GM18870 (cell line): ENCODE results near the gene MRPS2.
"Not testable (repeated sequence)": the region's sequence is repeated elsewhere in the genome, so short reads cannot be mapped to it uniquely, and the experiment has no call there.

ENCODE experiments used
- ATAC-seq: cut with Tn5 transposase; IDR thresholded peaks from one replicate; pipeline ENCODE4 v1.9.1; 2021; ENCODE audit warnings: moderate library complexity; ENCODE audit not compliant: unreplicated experiment

Gene MRPS2

DNA sequence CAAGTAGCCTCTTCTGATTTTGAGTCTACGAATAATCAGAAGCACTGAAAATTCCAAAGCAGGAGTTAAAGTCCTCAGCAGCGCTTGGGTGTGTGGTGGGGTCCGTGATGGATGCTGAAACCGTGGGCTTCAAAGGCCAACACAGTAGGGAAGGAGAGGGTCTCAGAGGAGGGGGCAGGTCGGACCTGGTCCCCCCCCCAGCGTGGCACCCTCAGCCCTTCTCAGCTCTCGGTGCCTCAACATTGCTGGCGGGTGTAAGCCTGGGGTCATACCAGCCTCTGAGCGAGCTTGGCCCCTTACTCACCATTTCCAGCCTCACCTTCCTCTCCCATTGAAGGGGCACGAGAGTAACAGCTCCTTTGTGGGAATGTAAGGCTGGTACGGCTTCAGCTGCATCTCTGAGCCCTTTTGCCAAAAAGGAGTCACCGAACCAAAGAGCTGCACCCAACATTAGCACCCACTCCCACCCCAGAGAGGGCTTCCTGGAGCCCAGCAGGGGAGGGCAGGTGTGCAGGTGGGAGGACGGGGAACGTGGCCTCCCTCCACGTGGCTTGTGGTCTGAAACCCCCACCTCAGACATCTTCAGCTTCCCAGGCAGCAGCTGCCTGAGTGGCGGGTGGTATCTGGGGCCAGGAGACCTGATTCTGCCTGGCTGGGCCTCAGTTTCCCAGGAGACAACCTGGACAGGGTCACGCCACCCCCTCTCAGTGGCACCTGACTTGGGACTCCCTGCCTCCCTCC, 14.0 kb downstream of the MRPS2 start:
- ATAC-seq, result no peak

DNA sequence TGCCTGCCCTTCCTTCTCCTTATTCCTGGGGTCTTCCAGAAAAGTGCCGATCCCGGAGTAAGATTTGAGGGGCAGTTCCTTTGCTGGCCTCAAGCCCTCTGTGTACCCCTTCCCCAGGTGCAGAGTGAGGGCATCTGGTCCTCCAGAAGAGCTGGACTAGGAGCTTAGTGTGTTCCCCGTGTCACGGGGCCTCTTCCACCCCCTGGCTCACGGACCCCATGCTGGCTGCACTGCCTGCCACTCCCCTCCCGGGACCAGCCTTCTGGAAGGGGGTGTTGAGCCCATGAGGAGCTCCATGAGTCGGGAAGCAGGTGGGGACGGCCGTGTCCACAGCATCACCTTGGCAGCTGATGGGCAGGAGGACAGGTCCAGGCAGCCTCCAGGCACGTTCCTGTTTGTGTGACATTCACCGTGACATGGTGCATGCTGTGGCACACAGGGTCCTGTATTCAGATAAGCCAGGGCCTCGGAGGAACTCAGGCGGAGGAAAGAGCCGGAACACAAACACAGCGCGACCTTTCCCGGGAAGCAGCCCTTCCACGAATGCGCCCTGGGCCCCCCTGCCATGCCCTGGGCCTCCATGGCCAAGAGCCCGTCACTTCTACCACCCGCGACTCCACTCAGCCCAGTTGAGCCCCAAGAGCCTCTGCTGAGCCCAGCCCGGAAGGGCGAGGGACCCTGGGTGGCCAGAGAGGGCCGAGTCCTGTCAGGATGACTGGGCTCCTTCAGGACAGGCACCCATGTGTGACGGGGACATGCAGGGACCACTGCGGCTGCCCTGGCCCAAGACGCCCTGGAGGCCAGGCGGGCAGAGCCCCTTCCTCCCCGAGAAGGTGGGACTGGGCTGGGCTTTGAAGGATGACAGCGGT, 14.8 kb downstream of the MRPS2 start:
- no peak for ATAC-seq

GRCh38 chr9:135516132-135516860, 15.8 kb downstream of the MRPS2 start:
- ATAC-seq, result no peak

GRCh38 chr9:135517407-135517822, 16.9 kb downstream of the MRPS2 start:
- no peak for ATAC-seq

GRCh38 chr9:135519179-135519971, 18.9 kb downstream of the MRPS2 start:
- ATAC-seq, result no peak

GRCh38 chr9:135520916-135521607, 20.6 kb downstream of the MRPS2 start, which contains the start of gene LCN1:
TSS of gene LCN1 (plus strand) at chr9:135521440. CDS start at chr9:135521498, 58 bp downstream.
- no peak for ATAC-seq

GRCh38 chr9:135521608-135522095, 21.2 kb downstream of the MRPS2 start:
- ATAC-seq, result no peak

GRCh38 chr9:135522137-135522877, 21.8 kb downstream of the MRPS2 start:
- no peak for ATAC-seq

DNA sequence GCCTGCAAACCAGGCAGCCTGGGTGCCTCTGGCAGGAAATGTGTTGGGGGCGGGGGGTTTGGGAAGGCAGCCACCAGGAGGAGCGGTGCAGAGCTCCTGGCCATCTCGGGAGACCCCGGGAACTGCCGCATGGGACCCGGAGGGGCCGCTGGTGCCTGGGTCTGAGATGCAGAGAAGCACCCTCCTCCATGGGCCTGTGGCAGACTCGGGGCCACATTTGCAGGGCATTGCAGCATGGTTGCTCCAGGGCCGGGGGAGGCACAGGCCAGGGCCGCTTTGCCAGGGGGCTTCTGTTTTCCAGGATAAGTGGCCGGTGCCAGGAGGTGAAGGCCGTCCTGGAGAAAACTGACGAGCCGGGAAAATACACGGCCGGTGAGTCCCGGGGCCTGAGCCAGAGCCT, 22.4 kb downstream of the MRPS2 start:
- ATAC-seq, result no peak

- no peak for ATAC-seq
Observed at GRCh38 chr9:135523521-135524129, 23.1 kb downstream of the MRPS2 start.

- ATAC-seq, result no peak
Observed at GRCh38 chr9:135524130-135524861, 23.8 kb downstream of the MRPS2 start.

- ATAC-seq, result no peak
Observed at GRCh38 chr9:135525241-135526088, 25.0 kb downstream of the MRPS2 start.

GRCh38 chr9:135526089-135526729, 25.7 kb downstream of the MRPS2 start:
- ATAC-seq, result no peak

DNA sequence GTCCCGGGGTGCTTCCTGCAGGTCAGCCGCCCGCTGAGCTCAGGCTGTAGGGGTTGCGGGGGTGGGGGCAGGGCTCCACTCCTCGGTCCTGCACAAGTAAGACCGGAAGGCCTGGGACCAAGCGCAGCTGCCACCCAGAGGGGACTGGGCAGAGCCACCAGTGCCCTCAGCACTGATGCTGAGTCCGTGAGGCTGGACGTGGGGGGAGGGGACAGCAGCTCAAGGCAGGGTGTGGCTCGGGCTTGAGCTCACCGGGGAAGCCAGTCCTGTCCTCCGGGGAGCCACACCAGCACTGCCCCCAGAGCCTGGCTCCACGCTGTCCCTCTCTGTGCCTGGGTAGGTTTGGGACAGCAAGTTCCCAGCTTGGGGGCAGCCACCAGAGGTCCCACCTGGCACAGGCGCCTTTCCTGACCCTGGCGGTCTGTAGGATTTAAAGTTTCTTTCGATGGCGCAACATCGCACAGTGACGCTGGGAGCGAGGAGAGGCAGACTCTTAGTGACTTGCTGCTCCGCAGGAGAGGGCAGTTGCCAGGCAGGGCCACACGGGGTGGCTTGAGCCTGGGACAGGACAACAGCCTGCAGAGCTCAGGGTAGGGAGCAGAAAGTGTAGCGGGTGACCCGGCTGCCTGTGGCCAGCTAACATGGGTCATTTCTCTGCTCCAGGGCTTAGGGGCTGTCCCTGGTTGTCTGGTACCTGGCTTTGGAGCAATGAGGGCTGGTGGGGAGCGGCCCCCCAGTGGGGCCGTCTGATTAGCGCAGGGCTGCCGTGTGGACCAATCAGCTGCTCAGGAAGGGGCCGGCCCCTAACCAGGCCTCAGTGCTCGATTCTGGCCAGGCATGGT, 26.5 kb downstream of the MRPS2 start:
- no peak for ATAC-seq

- ATAC-seq, result not testable (repeated sequence)
Observed at GRCh38 chr9:135528842-135529435, 28.5 kb downstream of the MRPS2 start.
